Mesothelial cell of epicardium (in vitro differentiated cells): ENCODE data around the gene ITFG2. TPM values are rescaled to one million over a fixed set of nuclear protein-coding genes. Genes with fewer than 3 reads are reported as not detected.

Source experiments
- DNase-seq, 2 experiments: peaks; one replicate each; pipeline ENCODE4 v3.0.0; 2021; ENCODE audit warnings: low spot score in 2 of 2; ENCODE audit not compliant: unreplicated experiment in 2 of 2
- H3K27ac Mint-ChIP-seq: 2 replicates; pipeline ENCODE4 v1.8.0; 2021; ENCODE audit warnings: mixed read lengths
- H3K27me3 Mint-ChIP-seq: 2 replicates; pipeline ENCODE4 v1.8.0; 2021; ENCODE audit warnings: low read depth, mixed read lengths
- H3K36me3 Mint-ChIP-seq: 2 replicates; pipeline ENCODE4 v1.8.0; 2021; ENCODE audit warnings: mixed read lengths
- H3K4me1 Mint-ChIP-seq: 2 replicates; pipeline ENCODE4 v1.8.0; 2021; ENCODE audit warnings: mixed read lengths
- H3K4me3 Mint-ChIP-seq: 2 replicates; pipeline ENCODE4 v1.8.0; 2021; ENCODE audit warnings: mild to moderate bottlenecking, moderate library complexity, mixed read lengths
- H3K9me3 Mint-ChIP-seq: 2 replicates; pipeline ENCODE4 v1.8.0; 2021; ENCODE audit warnings: mixed read lengths
- CTCF ChIP-seq: fragments of 200-600 bp; sonication (generic); IDR thresholded peaks from one replicate; pipeline ENCODE4 v1.5.0; 2021; ENCODE audit warnings: antibody characterized with exemption; ENCODE audit not compliant: unreplicated experiment
- total RNA-seq: library from RNA; stranded (reverse); gene quantifications from 3 replicates; pipeline ENCODE4 v1.2.1, GENCODE V29; 2021

ITFG2 gene
- total RNA-seq, 1 donor from 2014 or later: 57.4 TPM

- H3K27me3 Mint-ChIP-seq: no peaks in the 10 kb centered on the region
- peaks cover 16% of the 10 kb centered on the region for H3K4me1 Mint-ChIP-seq
- peak within 1 kb of the TSS; percentile 70 for H3K27ac Mint-ChIP-seq
- no peaks in the 10 kb centered on the region for H3K9me3 Mint-ChIP-seq
- H3K4me3 Mint-ChIP-seq: no peak within 1 kb of the TSS
- peaks cover 9% of the 10 kb centered on the region for H3K36me3 Mint-ChIP-seq
- DNase-seq: peak in 1 of 2 experiments; percentile 60
- no peak for TF ChIP-seq CTCF
Measured at GRCh38 chr12:2834581-2835491, 22.4 kb downstream of the ITFG2 start, which contains the start of gene NRIP2. NRIP2 (minus strand) TSS chr12:2835035; CDS start chr12:2834983, 52 bp downstream.

- no peak for TF ChIP-seq CTCF
- no peaks in the 10 kb centered on the region for H3K9me3 Mint-ChIP-seq
Measured at GRCh38 chr12:2835691-2836403, 23.4 kb downstream of the ITFG2 start.

DNA sequence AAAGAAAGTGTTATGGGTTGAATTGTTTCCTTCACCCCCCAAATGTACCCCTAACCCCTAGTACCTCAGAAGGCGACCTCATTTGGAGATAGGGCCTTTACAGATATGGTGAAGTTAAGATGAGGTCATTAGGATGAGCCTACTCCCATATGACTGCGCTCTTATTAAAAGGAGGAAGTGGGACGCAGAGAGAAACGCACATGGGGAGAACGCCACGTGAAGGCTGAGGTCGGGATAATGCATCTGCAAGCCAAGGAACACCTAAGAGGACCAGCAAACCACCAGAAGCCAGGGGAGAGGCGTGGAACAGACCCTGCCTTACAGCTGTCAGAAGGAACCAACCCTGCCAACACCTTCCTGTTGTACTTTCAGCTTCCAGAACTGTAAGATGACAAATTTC, 24.1 kb downstream of the ITFG2 start:
- peaks cover 16% of the 10 kb centered on the region for H3K4me1 Mint-ChIP-seq
- no peak for TF ChIP-seq CTCF
- H3K4me3 Mint-ChIP-seq: no peak overlapping the region
- no peaks in the 10 kb centered on the region for H3K9me3 Mint-ChIP-seq
- no peaks in the 10 kb centered on the region for H3K27me3 Mint-ChIP-seq
- H3K36me3 Mint-ChIP-seq: peaks cover 3% of the 10 kb centered on the region
- no peak overlapping the region for H3K27ac Mint-ChIP-seq
- DNase-seq: no peak

More at GRCh38 chr12:2835691-2836403, 23.4 kb downstream of the ITFG2 start:
- Mint-ChIP-seq H3K4me1 (peaks cover 16% of the 10 kb centered on the region), H3K27me3 (no peaks in the 10 kb centered on the region), H3K27ac (no peak overlapping the region), H3K36me3 (peaks cover 5% of the 10 kb centered on the region), H3K4me3 (no peak overlapping the region)
- DNase-seq: no peak

DNA sequence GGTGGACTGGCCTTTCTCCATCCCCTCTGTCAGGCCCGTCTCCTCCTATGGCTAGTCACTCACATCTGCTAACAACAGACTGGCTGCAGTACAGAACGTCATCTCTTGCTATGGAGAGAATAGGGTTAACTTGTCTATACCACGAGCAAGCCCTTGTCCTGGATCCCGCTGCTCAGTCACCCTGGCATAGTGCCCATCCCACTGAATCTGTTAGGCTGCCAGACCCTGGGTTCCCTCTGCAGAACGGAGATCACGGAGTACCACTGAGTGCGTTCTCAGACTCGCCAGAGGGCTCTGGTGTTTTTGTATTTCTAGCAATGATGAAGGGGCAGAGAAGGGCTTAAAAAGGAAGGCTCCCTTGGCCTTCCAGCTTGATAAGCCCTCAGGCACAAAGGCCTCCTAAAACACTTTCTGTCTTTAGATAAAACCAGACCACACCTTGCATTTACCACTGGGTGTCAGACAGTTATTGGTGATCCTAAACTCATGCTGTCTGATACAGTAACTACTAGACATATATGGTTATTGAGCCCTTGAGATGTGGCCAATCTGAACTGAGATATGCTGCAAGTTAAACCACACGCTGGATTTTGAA, 28.7 kb downstream of the ITFG2 start:
- Mint-ChIP-seq H3K4me1 (peaks cover 3% of the 10 kb centered on the region), H3K9me3 (no peaks in the 10 kb centered on the region), H3K36me3 (peaks cover 3% of the 10 kb centered on the region), H3K27ac (no peak overlapping the region), H3K4me3 (no peak overlapping the region), H3K27me3 (no peaks in the 10 kb centered on the region)
- TF ChIP-seq CTCF: no peak
- DNase-seq: no peak

DNA sequence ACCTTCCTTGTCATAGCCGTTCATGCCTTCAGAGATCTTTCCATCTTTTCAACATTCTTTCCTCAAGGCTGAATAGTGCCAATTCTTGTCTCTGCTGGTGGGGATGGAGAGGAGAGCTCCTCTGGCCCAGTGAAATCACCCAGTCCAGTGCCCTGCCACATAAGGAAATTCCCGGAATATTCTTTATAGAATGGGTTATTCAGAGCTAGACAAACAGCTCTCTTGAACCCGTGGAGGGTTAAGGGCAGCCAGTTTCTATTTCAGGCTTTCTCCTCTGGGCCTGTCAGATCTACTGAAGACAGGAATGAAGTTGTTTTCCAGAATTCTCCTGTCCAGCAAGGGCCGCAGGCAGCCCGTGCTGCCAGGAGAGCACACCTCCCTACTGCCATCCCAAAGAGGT, 30.5 kb downstream of the ITFG2 start:
- Mint-ChIP-seq H3K27ac (no peak overlapping the region), H3K4me1 (peaks cover 8% of the 10 kb centered on the region), H3K9me3 (no peaks in the 10 kb centered on the region), H3K4me3 (no peak overlapping the region), H3K36me3 (peaks cover 4% of the 10 kb centered on the region), H3K27me3 (no peaks in the 10 kb centered on the region)
- no peak for TF ChIP-seq CTCF
- no peak for DNase-seq
